ENCODE results near the gene YPEL1.

GRCh38 chr22:21686193-21686608, 49.4 kb downstream of the YPEL1 start:
- TF ChIP-seq CTCF (conservative IDR thresholded peaks at IDR 0.05; ENCODE audit: low read length) (no peak), EZH2phosphoT487 (IDR thresholded peaks at IDR 0.05; ENCODE audit: borderline replicate concordance, low read depth, low read length) (no peak)
